ENCODE results near the gene PRKCB.
"Not testable (repeated sequence)": the region's sequence is repeated elsewhere in the genome, so short reads cannot be mapped to it uniquely, and the experiment has no call there.

PRKCB gene

GRCh38 chr16:24138024-24138423 is 302.2 kb downstream of the PRKCB start:
- DNase-seq (ENCODE audit: low read depth), result no peak

GRCh38 chr16:24138575-24138974 is 302.8 kb downstream of the PRKCB start:
- no peak for DNase-seq (ENCODE audit: low read depth)

- no peak for DNase-seq (ENCODE audit: low read depth)
Measured at GRCh38 chr16:24139282-24139681, 303.5 kb downstream of the PRKCB start.

- DNase-seq (ENCODE audit: low read depth), result no peak
Measured at GRCh38 chr16:24140730-24141129, 304.9 kb downstream of the PRKCB start.

GRCh38 chr16:24141466-24141865 is 305.7 kb downstream of the PRKCB start:
- DNase-seq (ENCODE audit: low read depth), result no peak

GRCh38 chr16:24141917-24142316 is 306.1 kb downstream of the PRKCB start:
- DNase-seq (ENCODE audit: low read depth), result no peak

- no peak for DNase-seq (ENCODE audit: low read depth)
Measured at GRCh38 chr16:24145927-24146326, 310.1 kb downstream of the PRKCB start.

- DNase-seq (ENCODE audit: low read depth), result no peak
Measured at GRCh38 chr16:24146518-24146917, 310.7 kb downstream of the PRKCB start.

GRCh38 chr16:24149102-24149501 is 313.3 kb downstream of the PRKCB start:
- no peak for DNase-seq (ENCODE audit: low read depth)

- no peak for DNase-seq (ENCODE audit: low read depth)
Measured at GRCh38 chr16:24150282-24150681, 314.5 kb downstream of the PRKCB start.

- DNase-seq (ENCODE audit: low read depth), result peak; percentile 2
Measured at GRCh38 chr16:24151482-24151939, 315.7 kb downstream of the PRKCB start.

- not testable (repeated sequence) for DNase-seq (ENCODE audit: low read depth)
Measured at GRCh38 chr16:24152048-24152447, 316.3 kb downstream of the PRKCB start.

- no peak for DNase-seq (ENCODE audit: low read depth)
Measured at GRCh38 chr16:24152826-24153225, 317.0 kb downstream of the PRKCB start.

GRCh38 chr16:24156777-24157176 is 321.0 kb downstream of the PRKCB start:
- no peak for DNase-seq (ENCODE audit: low read depth)

- DNase-seq (ENCODE audit: low read depth), result no peak
Measured at GRCh38 chr16:24163935-24164334, 328.2 kb downstream of the PRKCB start.

- DNase-seq (ENCODE audit: low read depth), result no peak
Measured at GRCh38 chr16:24164416-24164815, 328.6 kb downstream of the PRKCB start.

- no peak for DNase-seq (ENCODE audit: low read depth)
Measured at GRCh38 chr16:24165273-24165672, 329.5 kb downstream of the PRKCB start.

GRCh38 chr16:24166661-24167528 is 331.1 kb downstream of the PRKCB start:
- no peak for DNase-seq (ENCODE audit: low read depth)

GRCh38 chr16:24168856-24169255 is 333.1 kb downstream of the PRKCB start:
- DNase-seq (ENCODE audit: low read depth), result no peak

- DNase-seq (ENCODE audit: low read depth), result no peak
Measured at GRCh38 chr16:24170407-24170806, 334.6 kb downstream of the PRKCB start.

- DNase-seq (ENCODE audit: low read depth), result no peak
Measured at GRCh38 chr16:24174504-24174903, 338.7 kb downstream of the PRKCB start.

GRCh38 chr16:24174957-24175356 is 339.2 kb downstream of the PRKCB start:
- no peak for DNase-seq (ENCODE audit: low read depth)

- no peak for DNase-seq (ENCODE audit: low read depth)
Measured at GRCh38 chr16:24178496-24178895, 342.7 kb downstream of the PRKCB start.

GRCh38 chr16:24180451-24180850 is 344.7 kb downstream of the PRKCB start:
- no peak for DNase-seq (ENCODE audit: low read depth)

Data from activated T-cell treated with anti-CD3 and anti-CD28 coated beads for 24 hours (primary cell).